ENCODE data around the gene DMBT1. TPM values are rescaled to one million over a fixed set of nuclear protein-coding genes. Genes with fewer than 3 reads are reported as not detected.
A peak's percentile ranks its signal among the peaks of the same experiment; 100 is the strongest.

Gene DMBT1
- total RNA-seq, 1 experiment from 2014 or later, result under 0.01 TPM

DNA sequence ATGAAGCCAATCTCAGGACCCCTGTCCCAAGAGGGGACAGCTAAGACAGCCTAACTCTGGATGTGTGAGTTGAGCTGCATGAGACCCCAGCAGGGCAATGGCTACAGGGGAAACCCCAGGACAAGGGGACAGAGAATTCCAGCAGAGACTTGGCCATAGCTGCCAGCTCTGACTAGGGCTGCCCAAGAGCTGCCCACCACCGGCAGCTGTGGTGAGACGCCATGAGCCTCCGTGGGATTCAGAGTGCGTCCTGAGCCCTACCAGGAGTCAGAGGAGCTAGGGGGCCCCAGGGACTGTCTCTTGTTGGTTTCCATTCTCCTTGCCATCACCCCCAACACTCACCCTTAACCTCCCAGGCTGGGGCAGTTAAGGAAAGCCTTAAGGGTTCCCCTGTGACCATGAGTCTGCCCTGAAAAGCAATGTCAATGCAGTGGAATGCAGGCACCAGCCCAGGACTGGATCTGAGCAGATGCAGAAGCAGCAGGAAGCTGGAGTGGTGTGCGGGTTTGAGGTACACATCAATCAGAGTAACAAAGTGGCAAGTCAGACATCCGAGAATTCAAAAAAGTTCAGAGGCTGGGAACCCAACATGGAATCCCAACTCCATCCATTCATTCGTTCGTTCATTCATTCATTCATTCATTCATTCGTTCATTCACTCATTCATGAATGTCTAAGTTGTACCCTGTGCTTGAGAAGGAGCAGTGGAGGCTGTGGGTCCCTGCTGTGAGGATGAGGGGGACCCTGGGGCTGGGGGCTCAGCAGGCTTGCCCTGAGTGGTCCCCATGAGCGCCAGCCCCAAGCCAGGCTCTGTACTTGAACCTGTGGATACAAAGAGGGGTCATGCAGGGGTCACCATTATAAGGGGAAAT is 86.2 kb downstream of the DMBT1 start:
- DNase-seq (ENCODE audit: low read depth), result no peak

DNA sequence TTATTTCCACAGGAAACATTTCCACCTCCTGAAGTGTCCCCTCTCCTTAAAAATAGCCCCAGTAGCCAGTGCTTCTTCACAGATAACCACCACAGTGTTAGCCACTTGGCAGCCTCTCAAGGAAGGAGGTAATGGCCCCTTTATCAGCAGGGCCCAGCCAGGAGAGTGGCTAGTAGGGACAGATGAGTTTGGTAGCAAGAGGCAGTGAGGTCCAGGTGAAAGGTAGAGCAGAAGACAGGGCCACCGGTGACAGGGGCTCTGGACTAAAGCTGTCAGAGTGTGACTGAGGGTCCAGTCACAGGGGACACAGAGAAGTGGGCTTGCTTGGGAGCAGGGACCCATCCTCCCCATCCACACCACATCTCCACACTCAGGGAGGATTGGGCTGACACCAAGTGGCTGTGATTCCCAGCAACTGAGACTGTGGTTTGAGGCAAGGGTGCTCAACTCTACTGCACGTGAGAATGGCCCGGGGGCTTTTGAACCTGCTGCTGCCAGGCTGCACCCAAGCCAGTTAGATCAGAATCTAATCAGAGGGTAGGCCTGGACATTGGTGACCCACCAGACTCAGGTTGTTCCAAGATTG is 86.9 kb downstream of the DMBT1 start:
- DNase-seq (ENCODE audit: low read depth), result no peak

DNA sequence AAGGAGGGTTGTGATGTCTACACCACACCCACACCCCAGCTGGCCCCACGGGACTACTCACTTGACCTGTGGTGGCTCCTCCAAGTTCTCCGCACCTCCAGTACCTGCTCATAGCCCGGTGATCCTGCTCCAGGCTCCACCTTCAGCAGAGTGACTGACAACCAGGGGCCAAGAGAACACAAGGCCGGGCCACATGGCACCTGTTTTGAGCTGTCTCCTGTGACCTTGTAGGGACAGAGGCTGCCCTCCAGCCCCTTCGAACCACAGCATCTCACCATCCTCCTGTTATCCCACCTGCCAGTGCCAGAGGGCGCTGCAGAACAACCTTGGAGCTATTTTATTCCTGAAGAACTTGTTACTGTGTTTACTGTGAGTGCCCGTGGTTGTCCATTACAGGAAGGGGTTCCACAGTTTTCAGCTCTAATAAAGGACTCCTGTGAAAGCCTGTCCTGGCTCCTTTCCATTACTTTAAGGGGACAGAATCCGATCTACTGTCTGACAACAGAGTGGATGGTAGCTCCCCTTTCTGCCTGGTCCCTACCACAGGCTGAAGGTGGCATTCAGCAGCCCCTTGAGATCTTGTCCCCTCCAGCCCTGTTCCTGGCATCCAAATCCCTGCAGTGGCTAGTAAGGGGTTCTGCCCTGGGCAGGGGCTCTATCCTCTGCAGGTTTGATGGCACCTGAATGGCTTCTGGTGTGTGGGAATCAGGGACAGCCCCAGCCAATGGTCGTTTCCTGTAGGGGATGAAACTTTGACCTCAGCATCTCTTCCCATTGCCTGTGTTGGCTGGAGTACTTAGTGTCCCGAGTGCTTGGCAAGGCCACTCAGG is 88.3 kb downstream of the DMBT1 start:
- peak; percentile 24 for DNase-seq (ENCODE audit: low read depth)

DNA sequence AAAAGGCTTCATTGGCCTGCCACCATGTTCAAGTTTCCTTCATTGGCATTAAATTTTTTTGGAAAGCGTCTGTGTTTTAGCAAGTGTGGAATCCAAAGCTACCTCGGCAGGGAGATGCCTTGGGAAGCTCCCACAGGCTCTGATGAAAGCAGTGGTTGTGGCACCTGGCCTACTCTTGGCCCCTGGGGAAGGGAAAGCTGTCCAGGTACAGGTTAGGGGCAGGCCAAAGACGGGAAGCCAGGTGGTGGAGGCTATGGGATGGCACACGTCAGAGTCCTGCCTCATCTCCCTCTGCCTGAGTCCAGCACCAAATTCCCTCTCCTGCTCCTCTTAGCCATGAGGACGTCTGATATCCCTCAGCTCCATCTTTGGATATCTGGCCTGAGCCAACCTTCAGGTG is 89.3 kb downstream of the DMBT1 start:
- DNase-seq (ENCODE audit: low read depth), result no peak

- peak; percentile 19 for DNase-seq (ENCODE audit: low read depth)
These were observed 89.8 kb downstream of the DMBT1 start for GRCh38 chr10:122650331-122650730.

DNA sequence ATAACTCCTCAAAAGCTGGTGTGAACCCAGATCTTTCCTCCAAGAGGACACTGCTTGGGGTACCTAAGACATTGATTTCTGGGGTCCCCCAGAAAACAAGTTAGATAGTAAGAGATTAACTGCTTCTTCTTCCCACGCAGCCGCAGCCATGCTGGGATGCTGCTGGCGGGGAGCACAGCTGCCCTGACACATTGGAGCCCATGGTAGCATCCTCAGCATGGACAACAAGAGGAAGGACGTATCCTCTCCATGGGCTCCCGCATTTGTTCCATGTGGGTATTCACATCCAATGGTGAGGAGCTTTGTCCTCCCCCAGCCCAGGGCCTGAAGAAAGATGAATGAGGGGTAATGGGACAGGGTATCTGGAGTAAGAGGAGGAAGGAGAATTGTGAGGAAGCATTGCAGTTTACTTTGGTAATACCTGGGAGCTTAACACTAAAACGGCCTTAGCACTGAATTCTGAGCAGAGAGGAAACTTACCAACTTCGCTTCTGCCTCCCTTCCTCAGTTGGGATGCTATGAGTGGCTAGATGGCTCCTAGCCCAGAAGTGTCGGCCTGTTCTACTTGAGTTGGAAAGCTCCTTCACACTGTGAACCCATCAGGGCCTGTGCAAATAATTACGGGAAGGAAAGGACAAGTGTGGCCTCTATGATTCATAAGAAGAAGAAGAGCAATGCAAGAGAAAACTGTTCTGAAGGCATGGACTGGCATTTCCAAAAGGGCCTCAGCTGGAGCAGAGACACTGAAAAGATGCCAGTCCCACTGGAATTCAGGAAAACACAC is 95.2 kb downstream of the DMBT1 start:
- no peak for DNase-seq (ENCODE audit: low read depth)

DNA sequence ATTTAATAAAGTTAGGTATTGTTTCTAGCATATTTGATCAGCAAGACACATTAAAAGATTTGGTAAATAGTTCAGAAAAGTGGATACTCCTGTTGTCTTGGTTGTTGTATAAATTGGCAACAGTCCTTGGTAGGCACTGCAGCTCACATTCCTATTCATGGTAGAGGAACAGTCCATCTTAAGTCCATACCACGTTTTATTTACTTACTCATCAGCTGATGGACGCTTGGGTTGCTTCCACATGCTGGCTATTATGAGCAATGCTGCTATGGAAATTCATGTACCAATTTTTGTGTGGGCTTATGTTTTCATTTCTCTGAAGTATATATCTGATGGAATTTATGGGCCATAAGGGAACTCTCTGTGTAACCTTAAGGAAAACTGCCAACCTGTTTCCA is 95.8 kb downstream of the DMBT1 start:
- DNase-seq (ENCODE audit: low read depth), result no peak

DNA sequence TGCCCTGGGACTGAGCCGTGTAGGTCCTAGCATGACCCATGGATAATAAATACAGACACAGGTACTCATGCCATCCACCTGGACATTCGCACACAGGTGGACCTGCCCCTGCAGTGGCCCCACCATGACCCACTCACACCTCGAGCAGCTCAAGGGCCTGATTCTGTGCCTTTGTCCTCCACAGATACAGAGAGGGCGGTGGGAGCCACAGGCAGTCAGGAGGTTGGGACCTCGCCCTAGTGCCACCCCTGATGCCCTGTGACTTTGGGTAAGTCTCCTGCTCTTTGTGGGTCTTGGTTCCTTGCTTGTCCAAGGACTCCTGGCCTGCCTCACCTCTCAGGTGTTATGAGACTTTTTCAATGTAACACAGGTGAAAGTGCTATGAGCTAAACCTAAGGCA is 96.2 kb downstream of the DMBT1 start:
- DNase-seq (ENCODE audit: low read depth), result no peak

DNA sequence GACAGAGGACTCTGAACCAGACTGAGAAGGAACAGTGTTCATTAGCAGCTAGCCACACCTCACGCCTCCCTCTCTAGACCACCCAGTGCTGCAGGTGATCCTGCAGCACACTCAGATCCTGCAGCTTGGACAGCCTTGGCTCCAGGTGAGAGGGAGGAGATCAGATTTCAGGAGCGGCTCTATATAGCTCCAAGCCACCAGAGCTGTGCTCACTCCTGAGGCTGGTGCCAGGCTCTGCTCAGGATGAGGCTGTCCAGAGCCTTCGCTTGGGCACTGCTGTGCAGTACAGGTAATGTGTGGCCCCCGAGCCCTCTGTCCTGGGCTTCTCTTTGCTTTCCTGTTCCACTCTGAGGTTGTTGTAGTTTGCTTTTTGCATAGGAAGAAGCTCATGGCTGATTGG is 96.7 kb downstream of the DMBT1 start:
- DNase-seq (ENCODE audit: low read depth), result no peak

GRCh38 chr10:122657729-122658128 is 97.2 kb downstream of the DMBT1 start:
- no peak for DNase-seq (ENCODE audit: low read depth)

GRCh38 chr10:122658356-122659049 is 97.9 kb downstream of the DMBT1 start:
- no peak for DNase-seq (ENCODE audit: low read depth)

DNA sequence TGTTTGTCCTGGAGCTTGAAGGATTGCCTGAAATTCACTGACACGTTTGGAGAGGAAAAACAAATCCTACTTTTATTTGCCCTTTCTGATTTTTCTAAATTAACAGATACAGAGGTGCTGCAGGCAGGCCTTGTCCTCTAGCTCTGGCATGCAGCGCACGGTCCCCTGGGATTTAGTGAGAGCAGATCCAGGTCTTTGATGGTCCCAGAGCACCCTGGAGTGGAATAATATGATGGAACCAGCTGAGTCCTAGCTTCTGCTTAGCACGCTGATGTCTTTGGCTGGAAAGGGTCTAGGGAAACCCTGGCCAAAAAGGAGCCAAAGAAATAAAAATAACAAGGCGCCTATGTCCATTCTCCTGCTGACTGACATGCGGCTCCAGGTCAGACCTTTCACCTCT is 98.6 kb downstream of the DMBT1 start:
- DNase-seq (ENCODE audit: low read depth), result no peak

DNA sequence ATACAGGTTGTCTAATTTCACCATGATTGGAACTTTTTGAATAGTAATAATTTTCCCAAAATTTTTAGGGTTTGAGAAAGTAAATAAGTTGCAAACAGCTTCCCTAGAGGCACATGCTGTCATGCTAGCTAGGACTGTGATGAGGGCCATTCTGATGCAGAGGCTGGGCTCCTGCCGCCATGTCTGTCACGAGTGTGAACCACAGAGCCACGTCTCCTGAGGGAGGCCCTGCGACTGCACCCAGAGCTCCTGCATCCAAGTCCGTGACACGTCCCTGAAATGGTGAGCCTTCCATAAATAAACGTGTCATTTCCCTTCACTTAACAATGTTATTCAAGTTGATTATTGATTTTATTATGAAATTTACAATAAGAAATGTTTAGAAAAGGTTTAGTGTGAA is 99.1 kb downstream of the DMBT1 start:
- DNase-seq (ENCODE audit: low read depth), result no peak

DNA sequence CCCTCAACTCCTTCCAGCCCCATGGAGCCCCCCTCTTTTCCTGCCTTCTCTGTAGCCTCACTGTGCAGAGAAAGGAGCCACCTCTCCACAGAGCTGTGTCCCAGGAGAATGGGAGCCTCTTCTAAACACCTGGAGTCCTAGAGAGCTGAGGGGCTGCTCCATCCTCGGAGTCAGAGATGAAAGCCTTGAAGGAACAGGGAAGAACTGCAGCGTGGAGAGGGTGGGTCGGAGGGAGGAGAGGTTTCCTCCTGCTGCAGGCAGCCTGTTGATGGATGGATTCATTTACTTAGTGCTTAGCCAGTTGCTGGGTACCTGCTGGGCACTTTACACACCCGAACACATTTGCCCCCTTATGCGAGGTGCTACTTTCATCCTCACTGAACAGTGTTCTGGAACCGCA is 100.1 kb downstream of the DMBT1 start:
- DNase-seq (ENCODE audit: low read depth), result no peak

- DNase-seq (ENCODE audit: low read depth), result no peak
These were observed 101.7 kb downstream of the DMBT1 start for GRCh38 chr10:122662231-122662630.

GRCh38 chr10:122663516-122664130 is 103.1 kb downstream of the DMBT1 start:
- no peak for DNase-seq (ENCODE audit: low read depth)

- DNase-seq (ENCODE audit: low read depth), result no peak
These were observed 103.9 kb downstream of the DMBT1 start for GRCh38 chr10:122664501-122664900.

GRCh38 chr10:122665329-122665860 is 104.8 kb downstream of the DMBT1 start:
- no peak for DNase-seq (ENCODE audit: low read depth)

GRCh38 chr10:122665946-122666345 is 105.4 kb downstream of the DMBT1 start:
- no peak for DNase-seq (ENCODE audit: low read depth)

DNA sequence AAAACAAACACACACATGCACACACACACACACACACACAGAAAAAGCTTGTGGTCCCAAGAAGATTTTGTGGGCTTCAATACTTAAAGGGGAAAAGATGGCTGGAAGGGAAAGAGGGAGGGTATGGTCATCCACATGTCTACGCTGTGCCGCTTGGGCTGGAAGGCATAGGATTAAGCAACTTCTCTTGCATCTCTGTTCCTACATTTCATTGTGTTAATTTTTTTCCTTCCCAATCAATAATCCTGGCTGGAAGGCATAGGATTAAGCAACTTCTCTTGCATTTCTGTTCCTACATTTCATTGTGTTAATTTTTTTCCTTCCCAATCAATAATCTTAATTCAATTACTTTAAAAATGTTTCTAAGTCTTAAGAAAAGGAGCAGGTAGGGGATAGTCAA is 108.5 kb downstream of the DMBT1 start:
- DNase-seq (ENCODE audit: low read depth), result no peak
